HepG2 (cell line): ENCODE data around the gene ENGASE. TPM values are rescaled to one million over a fixed set of nuclear protein-coding genes. Genes with fewer than 3 reads are reported as not detected.
A peak's percentile ranks its signal among the peaks of the same experiment; 100 is the strongest.

ENCODE experiments used
- AGO2 ChIP-seq: fragments of 200-400 bp; formaldehyde crosslinking; optimal IDR thresholded peaks from 2 replicates; pipeline ENCODE3; 2017; ENCODE audit warnings: mild to moderate bottlenecking, low read depth, low read length, moderate library complexity
- EEA1 ChIP-seq: sonication (generic); formaldehyde crosslinking; IDR thresholded peaks from 2 replicates; pipeline ENCODE4 v1.5.1; 2020; ENCODE audit warnings: mild to moderate bottlenecking, missing genetic modification reagents, borderline replicate concordance
- EZH2 ChIP-seq: conservative IDR thresholded peaks from 2 replicates; pipeline ENCODE4 v1.6.1; 2012; ENCODE audit warnings: mild to moderate bottlenecking, low read depth, low read length, moderate library complexity
- HOXA3 ChIP-seq: sonication (generic); formaldehyde crosslinking; IDR thresholded peaks from 2 replicates; pipeline ENCODE4 v1.5.0; 2020; ENCODE audit warnings: missing genetic modification reagents
- SMC3 ChIP-seq: IDR thresholded peaks from 2 replicates; pipeline ENCODE4 v1.6.1; 2011; ENCODE audit warnings: low read length, improper control_type of control experiment
- TBX2 ChIP-seq: sonication (generic); formaldehyde crosslinking; IDR thresholded peaks from 2 replicates; pipeline ENCODE4 v1.5.0; 2020; ENCODE audit warnings: missing genetic modification reagents, mild to moderate bottlenecking, borderline replicate concordance
- TGIF2 ChIP-seq: IDR thresholded peaks from 2 replicates; pipeline ENCODE4 v1.6.1; 2016; ENCODE audit warnings: control low read depth, missing compliant biosample characterization
- TSC22D2 ChIP-seq: sonication (generic); formaldehyde crosslinking; IDR thresholded peaks from 2 replicates; pipeline ENCODE4 v1.5.1; 2020; ENCODE audit warnings: missing genetic modification reagents, mild to moderate bottlenecking, borderline replicate concordance
- ZBTB40 ChIP-seq, 2 experiments: fragments of 450-650 bp in 1 of 2; sonication (generic) in 1 of 2; formaldehyde crosslinking in 1 of 2; IDR thresholded peaks; 2 replicates each; pipeline versions ENCODE4 v1.6.1 to v1.8.0; 2016 to 2022; ENCODE audit warnings: antibody characterized with exemption in 1 of 2, mild to moderate bottlenecking in 1 of 2, missing genetic modification reagents in 1 of 2
- ZC3H4 ChIP-seq: sonication (generic); formaldehyde crosslinking; IDR thresholded peaks from 2 replicates; pipeline ENCODE4 v1.4.0; 2020; ENCODE audit warnings: missing genetic modification reagents, borderline replicate concordance
- ZNF652 ChIP-seq: IDR thresholded peaks from 2 replicates; pipeline ENCODE4 v1.6.1; 2016; ENCODE audit warnings: low read depth, borderline replicate concordance
- ZNF710 ChIP-seq: sonication (generic); formaldehyde crosslinking; IDR thresholded peaks from 2 replicates; pipeline ENCODE4 v1.5.0; 2020; ENCODE audit warnings: mild to moderate bottlenecking, missing genetic modification reagents, borderline replicate concordance
- ZSCAN22 ChIP-seq: sonication (generic); formaldehyde crosslinking; IDR thresholded peaks from 2 replicates; pipeline ENCODE4 v1.4.0; 2020; ENCODE audit warnings: mild to moderate bottlenecking, missing genetic modification reagents
- ZXDC ChIP-seq: sonication (generic); formaldehyde crosslinking; IDR thresholded peaks from 2 replicates; pipeline ENCODE4 v1.5.0; 2020; ENCODE audit warnings: mild to moderate bottlenecking, missing genetic modification reagents
- polyA plus RNA-seq, 8 experiments: library from polyadenylated mRNA; depleted of rRNA in 3 of 8; stranded (reverse) in 7 of 8; unstranded in 1 of 8; fragments of >200 nt; fragmentation: Illumina TruSeq in 4 of 8; extraction: Trizol in 4 of 8; gene quantifications; 2 replicates each; pipeline versions ENCODE4 v1.2.1 to v1.2.3, GENCODE V29; 2011 to 2016; ENCODE audit warnings: low read depth in 4 of 8, missing spikeins in 1 of 8, mixed read lengths in 1 of 8; ENCODE audit not compliant: insufficient read depth in 1 of 8
- total RNA-seq, 5 experiments: library from RNA; depleted of rRNA; stranded (reverse); fragments of >200 nt; fragmentation: Illumina TruSeq; extraction: Trizol; gene quantifications; 2 replicates each; pipeline ENCODE4 v1.2.3, GENCODE V29; 2016; ENCODE audit warnings: low read depth in 1 of 5

The ENGASE gene
- total and polyA plus RNA-seq, 2 of the 13 experiments (the other 11 are each of a cell fraction or from before 2014, with no cell fraction given): 10.6 to 18.1 TPM

GRCh38 chr17:79082311-79083190 lies 7.9 kb downstream of the ENGASE start (continued):
- peak; percentile 30; the same call in 1 of the 2 replicates for TF ChIP-seq TSC22D2 (CRISPR knock-in tag)
- 0 out of 2 replicates have a peak, but pooled peaks have one; percentile 57 for TF ChIP-seq EEA1
- TF ChIP-seq TGIF2 (CRISPR knock-in tag): no peak
- no peak for TF ChIP-seq EZH2
- peak; percentile 30; the same call in 1 of the 2 replicates for TF ChIP-seq ZNF710 (CRISPR knock-in tag)
- 0 out of 2 replicates have a peak, but pooled peaks have one; percentile 37 for TF ChIP-seq HOXA3
- TF ChIP-seq ZXDC (CRISPR knock-in tag): no peak
- peak; percentile 53 for TF ChIP-seq AGO2
- no peak for TF ChIP-seq ZNF652
- no peak for TF ChIP-seq ZBTB40 (IDR thresholded peaks at IDR 0.05)
- 0 out of 2 replicates have a peak, but pooled peaks have one; percentile 46 for TF ChIP-seq ZBTB40 (CRISPR knock-in tag; IDR thresholded peaks at IDR 0.05)
- TF ChIP-seq ZSCAN22 (CRISPR knock-in tag): no peak
- TF ChIP-seq ZC3H4 (CRISPR knock-in tag): 0 out of 2 replicates have a peak, but pooled peaks have one; percentile 42
- peak; percentile 41; the same call in 1 of the 2 replicates for TF ChIP-seq TBX2 (CRISPR knock-in tag)
- peak; percentile 57; the same call in 1 of the 2 replicates for TF ChIP-seq SMC3
